GM12865 (cell line): ENCODE data around the gene SORCS2.

Experiments
- DNase-seq: peaks from one replicate; pipeline ENCODE4 v3.0.0; 2010; ENCODE audit warnings: low read depth
- H3K4me3 ChIP-seq: 2 replicates; pipeline ENCODE4 v1.5.1; 2011; ENCODE audit warnings: mild to moderate bottlenecking, low read depth, low read length, control low read depth
- TF ChIP-seq, protein P1 (sequence below): IDR thresholded peaks from 2 replicates; pipeline ENCODE4 v1.5.1; 2011; ENCODE audit warnings: low read length, control low read depth, low read depth, inconsistent platforms; ENCODE audit not compliant: insufficient read depth; ENCODE audit errors: missing control alignments

Gene SORCS2

DNA sequence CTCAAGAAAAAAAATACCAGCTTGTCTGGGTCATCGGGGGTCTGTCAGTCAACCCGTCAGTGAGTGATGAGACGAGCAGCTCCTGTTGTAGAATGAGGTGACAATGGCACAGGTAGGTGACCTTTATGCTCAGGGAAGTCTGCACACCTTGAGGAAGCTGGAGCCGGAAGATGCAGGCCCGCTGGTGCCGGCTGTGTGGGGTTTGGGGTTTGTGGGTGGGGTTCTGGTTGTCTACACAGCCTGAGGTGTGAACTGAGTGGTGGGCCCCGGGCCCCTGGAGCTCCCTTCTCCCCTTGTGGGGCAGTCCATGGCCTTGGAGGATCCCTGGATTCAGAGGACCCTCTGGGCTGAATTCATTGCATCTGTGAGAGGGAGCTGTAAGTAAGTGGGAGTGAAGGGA lies 75.5 kb downstream of the SORCS2 start:
- no peak for DNase-seq
- TF ChIP-seq, protein P1, sequence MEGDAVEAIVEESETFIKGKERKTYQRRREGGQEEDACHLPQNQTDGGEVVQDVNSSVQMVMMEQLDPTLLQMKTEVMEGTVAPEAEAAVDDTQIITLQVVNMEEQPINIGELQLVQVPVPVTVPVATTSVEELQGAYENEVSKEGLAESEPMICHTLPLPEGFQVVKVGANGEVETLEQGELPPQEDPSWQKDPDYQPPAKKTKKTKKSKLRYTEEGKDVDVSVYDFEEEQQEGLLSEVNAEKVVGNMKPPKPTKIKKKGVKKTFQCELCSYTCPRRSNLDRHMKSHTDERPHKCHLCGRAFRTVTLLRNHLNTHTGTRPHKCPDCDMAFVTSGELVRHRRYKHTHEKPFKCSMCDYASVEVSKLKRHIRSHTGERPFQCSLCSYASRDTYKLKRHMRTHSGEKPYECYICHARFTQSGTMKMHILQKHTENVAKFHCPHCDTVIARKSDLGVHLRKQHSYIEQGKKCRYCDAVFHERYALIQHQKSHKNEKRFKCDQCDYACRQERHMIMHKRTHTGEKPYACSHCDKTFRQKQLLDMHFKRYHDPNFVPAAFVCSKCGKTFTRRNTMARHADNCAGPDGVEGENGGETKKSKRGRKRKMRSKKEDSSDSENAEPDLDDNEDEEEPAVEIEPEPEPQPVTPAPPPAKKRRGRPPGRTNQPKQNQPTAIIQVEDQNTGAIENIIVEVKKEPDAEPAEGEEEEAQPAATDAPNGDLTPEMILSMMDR = no peak

DNA sequence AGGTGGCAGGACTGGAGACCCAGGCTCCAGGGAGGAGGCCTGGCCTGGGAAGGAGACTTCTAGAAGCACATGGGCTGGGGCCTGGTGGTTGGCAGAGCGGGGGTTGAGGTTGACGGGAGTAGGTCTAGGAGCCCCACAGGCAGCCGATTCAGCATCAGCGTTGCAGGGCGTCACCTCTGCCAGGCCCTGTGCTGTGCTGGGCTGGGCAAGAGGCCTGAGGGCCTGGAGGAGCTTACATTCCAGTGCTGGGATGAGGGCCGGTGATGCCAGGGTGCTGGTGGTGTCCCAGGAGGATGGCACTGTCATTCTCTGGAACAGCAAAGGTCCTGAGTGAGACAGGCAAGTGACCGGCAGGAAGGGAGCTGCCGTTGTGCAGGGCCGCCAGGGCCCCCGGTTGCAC lies 76.6 kb downstream of the SORCS2 start:
- H3K4me3 ChIP-seq = no peak overlapping the region
- DNase-seq = no peak
- TF ChIP-seq, protein P1 = no peak

More for the DNA sequence above, 75.5 kb downstream of the SORCS2 start:
- no peak overlapping the region for H3K4me3 ChIP-seq

DNA sequence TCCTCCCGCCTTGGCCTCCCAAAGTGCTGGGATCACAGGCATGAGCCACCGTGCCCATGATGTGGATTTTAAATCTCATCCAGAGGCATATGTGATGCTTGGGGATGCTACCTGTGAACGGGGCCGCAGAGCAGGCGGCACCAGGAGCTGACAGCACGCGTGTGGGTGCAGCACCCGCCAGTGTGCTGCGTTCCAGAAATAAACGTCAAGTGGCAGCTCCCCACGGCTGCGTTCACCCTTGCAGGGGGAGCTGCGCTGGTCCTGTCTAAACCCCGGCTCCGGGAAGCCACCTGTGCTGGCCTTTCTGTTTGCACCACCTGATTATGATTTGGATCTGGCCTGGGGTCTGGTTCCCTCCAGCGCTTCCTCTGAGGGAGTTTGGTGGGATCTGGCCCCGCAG lies 77.8 kb downstream of the SORCS2 start:
- TF ChIP-seq, protein P1 = no peak
- DNase-seq = no peak
- no peak overlapping the region for H3K4me3 ChIP-seq

DNA sequence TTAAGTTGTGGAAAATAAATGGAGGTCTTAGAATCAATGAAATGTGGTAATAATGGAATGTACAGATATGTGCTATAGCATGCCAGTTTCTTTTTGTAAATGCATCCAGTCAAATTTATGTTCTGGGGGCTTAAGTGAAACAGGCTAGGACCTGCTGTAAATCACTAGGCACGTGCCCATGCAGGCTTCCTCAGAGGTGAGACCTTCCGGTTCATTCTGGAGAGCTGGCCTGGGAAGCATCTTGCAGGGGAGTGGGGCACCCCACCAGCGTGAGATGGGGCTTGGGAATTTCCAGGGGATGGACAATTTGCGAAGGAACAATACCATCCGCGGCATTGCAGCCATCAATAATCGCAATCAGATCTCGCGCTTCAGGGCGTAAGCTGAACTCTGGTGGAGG lies 80.1 kb downstream of the SORCS2 start:
- TF ChIP-seq, protein P1 = no peak
- DNase-seq = no peak
- H3K4me3 ChIP-seq = no peak overlapping the region

DNA sequence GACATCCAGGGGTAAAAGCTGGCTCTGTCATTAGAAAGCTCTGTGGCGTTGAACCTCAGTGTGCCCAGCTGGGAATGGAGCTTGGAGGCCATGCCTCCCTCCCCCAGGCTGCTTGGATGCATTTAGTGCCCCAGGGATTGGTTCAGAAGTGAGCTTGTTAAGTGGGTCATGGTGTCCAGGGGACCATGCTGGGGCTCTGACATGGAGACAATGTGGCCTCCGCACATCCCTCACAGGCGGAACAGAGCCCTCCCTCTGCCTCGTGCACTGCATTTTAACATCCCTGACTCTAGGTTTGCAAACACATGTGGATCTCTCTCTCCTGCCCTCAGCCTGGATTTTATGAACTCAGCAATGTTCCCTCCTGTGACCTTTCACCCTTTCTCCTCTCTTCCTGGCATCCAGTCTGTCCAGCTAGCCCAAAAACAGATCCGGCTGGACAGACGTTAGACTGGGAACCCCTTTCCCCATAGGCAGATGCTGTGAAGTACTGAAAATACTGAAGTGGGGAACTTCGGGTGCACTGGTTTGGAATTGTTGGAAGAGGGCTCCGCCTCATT lies 81.5 kb downstream of the SORCS2 start:
- H3K4me3 ChIP-seq = no peak overlapping the region
- TF ChIP-seq, protein P1 = no peak
- DNase-seq = no peak

DNA sequence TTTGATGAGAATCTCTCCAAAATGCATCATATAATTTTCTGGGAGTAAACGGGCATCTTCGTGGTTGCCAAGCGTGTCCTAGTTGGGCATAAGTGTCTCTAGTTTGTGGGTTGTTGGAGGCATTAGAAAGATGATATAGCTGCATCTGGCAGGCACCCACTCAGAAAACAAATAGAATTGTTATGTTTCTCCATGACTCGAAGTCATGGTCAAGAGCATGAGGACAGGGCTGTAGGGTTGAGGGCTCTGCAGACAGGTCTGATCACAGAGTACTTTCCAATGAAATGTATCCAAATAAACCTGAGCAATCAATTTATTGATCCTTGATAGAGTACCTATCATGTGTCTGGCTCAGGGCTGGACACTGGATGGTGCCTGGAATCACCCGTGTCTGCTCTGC lies 82.7 kb downstream of the SORCS2 start:
- TF ChIP-seq, protein P1 = no peak
- DNase-seq = no peak
- no peak overlapping the region for H3K4me3 ChIP-seq

DNA sequence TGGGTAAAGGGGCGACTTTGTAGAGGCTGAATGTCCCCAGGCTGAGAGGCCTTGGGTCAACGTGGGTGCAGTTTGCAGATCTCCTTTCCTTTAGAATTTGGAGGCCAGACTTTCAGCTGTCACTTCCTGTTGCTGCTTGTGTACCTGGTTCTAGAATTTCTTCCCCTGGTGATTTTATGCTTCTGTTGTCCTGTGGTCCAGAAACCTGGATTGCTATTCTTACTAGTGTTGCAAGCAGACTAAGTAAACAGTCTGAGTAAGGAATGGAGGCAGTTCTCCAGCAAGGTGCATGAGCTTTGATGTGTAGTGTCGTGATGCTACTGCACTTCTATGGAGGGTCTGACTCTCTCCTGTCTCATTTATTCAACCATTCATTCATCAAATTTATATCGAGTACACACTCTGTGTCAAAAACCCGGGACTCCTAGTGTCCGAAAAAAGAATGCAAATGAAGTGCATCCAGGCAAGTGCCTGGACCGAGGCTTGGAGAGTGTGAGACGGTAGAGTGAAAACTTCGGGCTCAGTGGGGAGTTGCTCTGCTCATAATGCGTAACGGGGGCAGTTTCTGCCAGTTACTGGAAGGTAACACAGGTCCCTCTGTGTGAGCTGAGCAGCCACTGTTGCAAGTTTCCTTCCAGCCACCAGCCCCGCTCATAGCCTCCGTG lies 83.3 kb downstream of the SORCS2 start:
- TF ChIP-seq, protein P1 = no peak
- DNase-seq = no peak
- no peak overlapping the region for H3K4me3 ChIP-seq
